ENCODE measurements around the gene STYK1.
"Not testable (repeated sequence)": the region's sequence is repeated elsewhere in the genome, so short reads cannot be mapped to it uniquely, and the experiment has no call there.

Gene STYK1

DNA sequence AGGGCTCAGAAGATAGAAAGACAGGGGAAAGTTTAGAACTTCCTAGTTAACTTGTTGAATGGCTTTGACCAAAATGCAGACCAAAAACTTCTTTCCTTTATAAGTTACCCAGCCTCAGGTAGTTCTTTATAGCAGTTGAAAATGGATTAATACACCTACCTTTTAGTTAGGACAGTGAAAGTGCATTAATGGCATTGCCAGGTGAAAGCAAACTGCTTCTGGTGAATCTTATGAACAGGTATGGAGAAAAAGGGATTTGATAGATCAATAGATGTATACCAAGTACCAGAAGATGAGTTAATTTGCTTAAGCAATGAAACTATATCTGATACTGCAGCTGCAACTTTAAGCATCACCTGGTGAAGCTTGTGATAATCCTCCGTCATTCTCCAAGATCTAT, 14.2 kb upstream of the STYK1 start:
- DNase-seq = no peak

DNA sequence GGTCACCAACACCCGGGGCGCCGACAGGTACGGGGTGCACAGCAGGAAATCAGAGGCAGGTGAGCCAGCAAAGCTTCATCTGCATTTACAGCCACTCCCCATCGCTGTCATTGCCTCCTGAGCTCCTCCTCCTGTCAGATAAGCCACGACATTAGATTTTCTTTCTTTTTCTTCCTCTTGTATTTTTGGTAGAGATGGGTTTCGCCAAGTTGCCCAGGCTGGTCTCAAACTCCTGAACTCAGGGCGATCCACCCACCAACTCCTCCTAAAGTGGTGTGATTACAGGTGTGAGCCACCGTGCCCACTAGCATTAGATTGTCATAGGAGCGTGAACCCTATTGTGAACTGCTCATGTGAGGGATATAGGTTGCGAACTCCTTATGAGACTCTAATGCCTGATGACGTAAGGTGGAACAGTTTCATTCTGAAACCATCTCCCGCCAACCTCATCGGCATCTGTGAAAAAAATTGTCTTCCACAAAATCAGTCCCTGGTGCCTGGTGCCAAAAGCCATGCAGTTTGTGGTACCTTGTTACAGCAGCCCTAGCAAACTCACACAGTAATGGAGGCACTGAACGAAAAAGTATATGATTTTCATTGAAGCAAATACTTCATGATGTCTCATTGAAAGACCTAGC, 1.5 kb downstream of the STYK1 start:
- DNase-seq = peak; percentile 21

DNA sequence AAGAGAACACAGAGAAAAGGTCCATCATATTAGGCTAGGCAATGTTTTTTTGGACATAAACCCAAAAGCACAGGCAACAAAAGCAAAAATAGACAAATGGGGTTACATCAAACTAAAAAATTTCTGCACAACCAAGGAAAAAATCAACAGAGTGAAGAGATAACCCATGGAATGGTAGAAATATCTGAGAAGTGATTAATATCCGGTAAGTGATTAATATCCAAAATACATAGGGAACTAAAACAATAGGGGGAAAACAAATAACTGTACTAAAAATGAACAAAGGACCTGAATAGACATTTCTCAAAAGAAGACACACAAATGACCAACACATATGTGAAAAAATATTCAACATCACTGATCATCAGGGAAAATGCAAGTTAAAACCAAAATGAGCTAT, 4.3 kb downstream of the STYK1 start:
- DNase-seq = no peak

DNA sequence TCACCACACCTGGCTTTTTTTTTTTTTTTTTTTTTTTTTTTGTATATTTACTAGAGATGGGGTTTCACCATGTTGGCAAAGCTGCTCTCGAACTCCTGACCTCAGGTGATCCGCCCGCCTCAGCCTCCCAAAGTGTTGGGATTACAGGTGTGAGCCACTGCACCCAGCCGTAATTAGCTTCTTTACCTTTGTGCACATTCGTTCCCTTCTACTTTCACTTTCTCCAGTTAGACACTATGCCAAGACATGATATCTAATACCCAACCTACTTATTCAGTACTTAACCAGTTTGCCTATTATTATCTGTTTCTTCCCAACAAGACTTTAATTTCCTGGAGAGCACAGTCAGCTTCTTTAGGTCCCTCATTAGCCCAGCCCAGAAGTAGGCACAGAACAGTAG, 5.3 kb downstream of the STYK1 start:
- DNase-seq = no peak

DNA sequence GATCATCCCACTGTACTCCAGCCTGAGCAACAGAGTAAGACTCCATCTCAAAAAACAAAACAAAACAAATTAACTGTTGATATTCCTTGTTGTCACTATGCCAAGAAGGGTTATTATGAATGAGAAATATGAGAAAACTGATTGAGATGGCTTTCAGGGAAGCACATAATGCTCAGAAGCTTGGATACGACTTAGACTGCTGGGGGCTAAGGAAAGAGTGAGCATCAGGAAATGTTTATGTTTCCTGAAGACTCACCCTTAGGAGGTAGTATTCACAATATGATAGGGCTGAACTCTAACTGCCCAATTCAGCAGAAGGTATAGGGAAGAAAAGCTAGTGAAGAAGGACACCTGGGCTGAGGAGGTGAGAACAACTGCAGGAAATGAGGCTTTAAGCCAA, 6.3 kb downstream of the STYK1 start:
- no peak for DNase-seq

DNA sequence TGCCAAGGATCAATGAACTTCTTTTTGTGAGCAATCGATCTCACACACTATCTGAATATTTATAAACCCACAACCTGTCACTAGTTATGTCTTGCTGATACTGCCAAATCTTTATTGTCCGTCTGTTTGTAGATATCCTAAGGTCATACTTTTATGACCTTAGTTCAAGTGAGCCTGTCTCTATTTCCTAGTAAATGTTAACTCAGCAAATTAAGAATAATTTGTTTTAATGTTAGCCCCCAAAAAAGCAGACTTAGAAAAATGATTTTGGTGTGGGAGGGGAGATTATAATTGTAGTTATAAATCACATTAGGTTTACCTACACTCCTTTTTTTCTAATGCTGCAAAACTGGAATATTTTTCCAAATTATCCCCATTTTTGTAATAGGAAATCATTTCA, 9.4 kb downstream of the STYK1 start:
- DNase-seq = no peak

DNA sequence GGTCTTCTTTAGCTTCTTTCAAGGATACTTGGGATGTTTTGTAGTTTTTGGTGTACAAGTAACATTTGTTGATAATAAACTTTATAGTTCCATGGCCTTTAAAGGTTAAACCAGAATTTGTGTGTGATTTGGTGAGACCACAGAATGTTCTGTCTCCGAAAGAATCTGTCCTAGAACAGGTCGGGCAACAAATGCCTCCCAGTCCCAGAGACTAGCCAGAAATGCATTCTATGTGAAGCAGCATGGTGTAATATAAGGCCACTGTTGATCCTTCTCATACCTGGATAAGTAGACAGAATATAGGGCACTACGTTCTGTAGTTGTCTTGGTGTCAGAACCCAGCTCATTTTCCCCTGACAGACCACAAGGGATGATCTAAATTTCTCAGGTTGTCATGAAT, 10.0 kb downstream of the STYK1 start:
- DNase-seq = no peak

DNA sequence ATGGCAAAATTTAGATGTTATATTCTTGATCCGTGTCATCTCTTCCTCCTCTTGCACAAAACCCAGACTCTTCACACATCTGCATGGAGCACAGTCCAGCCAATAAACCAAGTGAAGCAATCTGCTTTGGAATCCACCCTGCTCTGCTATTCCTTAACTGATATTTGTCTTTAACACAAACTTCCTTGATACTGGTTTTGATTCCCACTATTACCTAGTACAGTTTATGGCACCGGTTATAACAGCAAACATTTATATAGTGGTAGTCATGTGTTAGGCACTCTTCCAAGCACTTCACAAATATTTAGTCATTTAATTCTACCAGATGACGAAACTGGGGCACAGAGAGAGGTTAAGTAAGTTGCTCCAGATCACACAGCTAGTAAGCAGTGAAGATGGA, 12.5 kb downstream of the STYK1 start:
- DNase-seq = no peak

DNA sequence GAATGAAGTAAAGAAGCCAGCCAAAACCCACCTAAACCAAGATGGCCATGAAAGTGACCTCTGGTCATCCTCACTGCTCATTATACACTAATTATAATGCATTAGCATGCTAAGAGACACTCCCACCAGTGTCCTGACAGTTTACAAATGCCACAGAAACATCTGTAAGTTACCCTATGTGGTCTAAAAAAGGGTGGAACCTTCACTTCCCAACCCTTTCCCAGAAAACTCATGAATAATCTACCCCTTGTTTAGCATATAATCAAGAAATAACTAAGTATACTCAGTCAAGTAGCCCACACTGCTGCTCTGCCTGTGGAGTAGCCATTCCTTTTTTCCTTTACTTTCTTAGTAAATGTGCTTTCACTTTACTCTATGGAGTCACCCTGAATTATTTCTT, 19.8 kb downstream of the STYK1 start:
- no peak for DNase-seq

DNA sequence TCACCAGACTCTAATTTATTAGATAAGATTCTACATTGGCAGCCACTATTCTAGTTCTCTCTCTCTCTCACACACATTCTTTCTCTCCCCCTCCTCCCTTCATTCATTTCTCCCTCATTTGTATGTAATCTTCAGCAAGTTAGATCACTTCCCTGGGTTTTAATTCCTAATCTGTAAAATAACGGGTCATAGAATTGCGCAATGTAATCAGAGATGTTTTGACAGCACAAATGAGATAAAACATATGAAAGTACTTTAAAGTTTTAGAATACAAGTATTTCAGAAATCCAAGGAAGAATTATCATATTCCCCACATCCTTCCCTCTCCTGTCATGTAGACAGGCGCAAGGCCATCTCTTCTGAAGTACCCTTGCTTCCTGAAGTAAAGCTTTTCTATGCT, 21.7 kb downstream of the STYK1 start:
- DNase-seq = no peak

DNA sequence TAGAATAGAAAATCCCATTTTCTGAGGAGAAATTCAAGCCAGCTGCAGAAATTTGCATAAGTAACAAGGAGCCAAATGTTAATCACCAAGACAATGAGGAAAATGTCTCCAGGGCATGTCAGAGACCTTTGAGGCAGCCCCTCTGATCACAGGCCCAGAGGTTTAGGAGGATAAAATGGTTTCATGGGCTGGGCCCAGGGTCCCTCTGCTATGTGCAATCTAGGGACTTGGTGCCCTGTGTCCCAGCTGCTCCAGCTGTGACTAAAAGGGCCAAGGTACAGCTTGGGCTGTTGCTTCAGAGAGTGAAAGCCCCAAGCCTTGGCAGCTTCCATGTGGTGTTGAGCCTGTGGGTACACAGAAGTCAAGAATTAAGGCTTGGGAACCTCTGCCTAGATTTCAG, 27.3 kb downstream of the STYK1 start:
- not testable (repeated sequence) for DNase-seq

DNA sequence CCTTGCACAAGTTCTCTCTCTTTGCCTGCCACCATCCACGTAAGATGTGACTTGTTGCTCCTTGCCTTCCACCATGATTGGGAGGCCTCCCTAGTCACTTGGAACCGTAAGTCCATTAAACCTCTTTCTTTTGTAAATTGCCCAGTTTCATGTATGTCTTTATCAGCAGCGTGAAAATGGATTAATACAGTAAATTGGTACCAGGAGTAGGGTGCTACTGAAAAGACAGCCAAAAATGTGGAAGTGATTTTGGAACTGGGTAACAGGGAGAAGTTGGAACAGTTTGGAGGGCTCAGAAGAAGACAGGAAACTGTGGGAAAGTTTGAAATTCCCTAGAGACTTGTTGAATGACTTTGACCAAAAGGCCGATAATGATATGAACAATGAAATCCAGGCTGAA, 27.9 kb downstream of the STYK1 start:
- DNase-seq = no peak

DNA sequence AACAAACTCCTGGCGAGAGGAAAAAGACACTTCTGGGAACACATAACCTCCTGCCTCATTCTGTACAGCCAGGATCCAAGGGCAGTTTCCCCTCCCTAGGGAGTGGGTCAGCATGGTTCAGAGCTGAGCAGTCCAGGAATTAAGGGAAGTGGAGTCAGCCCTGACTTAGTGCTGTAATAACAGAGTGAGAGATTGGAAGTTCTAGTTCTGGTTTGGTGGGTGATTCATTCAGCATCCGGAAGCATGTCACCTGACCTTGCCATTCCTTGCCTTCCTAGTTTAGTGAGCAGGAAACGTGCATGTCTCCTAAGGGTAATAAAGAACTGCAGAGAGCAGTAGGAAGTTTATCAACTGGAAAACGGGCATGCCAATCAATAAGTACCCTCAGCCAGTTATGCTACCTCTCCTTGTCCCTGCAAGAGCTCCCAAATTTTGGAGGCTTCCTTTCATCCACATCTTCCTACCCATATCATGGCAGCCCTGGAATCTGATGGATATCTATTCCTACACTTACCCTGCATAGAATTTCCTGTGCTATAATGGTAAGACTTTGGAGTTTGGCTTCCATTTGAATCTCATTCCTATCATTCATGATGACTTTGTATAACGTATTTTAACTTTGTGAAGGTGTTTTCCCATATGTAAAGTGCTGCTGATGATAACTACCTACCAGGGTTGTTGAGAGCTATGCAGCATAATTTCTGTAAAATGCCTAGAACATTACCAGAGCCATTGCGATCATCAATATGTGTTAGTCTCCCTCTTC, 31.9 kb downstream of the STYK1 start:
- DNase-seq = no peak

DNA sequence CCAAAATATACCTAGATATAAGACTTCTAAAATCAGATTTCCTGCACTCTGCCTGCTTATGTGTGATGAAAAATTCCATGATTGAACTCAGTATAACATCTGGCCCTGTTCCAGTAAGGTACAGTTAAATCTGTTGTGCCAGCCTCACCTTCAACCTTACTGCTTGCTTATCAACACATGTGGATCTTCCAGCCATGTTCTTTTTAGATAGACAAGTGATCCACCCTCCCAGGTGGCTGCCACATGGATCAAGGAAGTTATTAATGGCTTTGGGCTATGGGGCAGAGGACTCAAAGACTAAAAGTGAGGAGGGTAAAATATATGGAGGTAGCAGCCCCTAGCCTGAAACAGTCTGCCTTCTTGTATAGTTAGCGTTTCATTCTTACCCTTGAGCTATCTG, 35.1 kb downstream of the STYK1 start:
- DNase-seq = no peak

DNA sequence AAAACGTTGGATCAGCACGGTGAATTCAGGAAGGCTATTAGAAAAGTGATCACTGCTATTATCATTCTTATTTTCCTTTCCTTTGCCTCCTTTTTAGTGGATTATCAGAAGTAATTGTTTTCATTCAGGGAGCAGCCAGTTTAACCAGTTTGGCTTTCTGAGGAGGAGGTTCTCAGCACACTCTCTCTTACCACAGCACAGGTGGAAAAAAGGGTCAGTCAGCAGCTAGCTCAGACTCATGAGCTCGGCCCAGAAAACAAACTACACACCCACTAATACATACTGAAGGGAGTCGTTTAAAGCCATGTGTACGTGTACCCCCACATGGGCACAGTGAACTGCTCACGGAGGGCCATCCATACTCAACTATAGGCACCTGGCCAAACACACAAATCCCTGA, 37.2 kb downstream of the STYK1 start:
- DNase-seq = no peak

DNA sequence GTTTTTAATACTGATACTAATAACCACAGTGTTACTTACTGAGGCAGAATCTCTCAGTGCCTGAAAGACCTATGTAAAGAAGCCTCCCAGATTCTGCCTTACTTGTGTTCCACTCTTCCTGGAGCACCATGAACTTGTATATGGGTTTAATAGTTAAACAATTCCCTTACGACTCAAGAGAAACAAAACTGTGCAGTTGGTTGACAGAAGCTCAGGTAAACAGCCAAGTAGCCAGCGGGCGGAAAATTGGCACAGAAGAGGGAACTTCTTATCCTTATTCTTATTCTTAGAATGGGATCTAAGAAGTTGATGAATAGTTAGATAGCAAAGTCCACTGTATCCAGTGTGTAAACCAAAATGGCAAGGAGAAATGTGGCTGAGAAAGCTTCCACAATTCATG, 37.7 kb downstream of the STYK1 start:
- no peak for DNase-seq

DNA sequence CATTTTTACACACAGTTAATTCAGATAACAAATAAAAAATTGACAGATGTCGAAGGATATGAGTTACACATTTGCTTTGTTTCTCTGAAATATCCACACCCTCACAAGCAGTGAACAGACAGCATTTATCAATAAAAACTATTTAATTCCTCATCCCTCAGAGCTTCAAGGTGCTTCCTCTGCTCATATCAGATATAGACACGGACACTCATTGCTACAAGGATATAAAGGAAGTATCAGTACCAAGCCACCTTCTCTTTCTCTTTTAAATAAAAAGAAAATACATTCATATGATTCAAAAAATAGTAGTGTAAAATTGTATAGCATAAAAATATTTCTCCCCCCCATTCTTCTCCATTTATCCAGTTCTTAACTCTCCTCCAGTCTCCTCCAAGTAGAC, 38.5 kb downstream of the STYK1 start:
- no peak for DNase-seq

DNA sequence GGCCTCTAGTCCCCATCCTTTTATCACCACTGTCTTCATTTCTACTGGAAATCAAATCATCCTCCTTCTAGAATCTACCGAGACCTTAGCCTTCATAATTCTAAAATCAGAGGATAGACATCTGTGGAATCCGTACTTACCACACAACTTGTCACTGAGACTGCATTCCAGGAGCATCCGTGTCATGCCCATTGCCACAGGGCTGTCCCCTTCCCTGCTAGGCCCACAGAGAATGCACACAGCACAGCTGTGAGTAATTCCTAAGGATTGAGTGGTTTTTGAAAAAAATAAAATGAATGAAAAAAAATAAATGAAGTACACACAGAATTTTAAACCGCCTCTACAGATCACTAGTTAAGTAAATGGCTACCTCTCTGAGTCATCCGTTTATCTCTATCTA, 39.4 kb downstream of the STYK1 start:
- DNase-seq = no peak

DNA sequence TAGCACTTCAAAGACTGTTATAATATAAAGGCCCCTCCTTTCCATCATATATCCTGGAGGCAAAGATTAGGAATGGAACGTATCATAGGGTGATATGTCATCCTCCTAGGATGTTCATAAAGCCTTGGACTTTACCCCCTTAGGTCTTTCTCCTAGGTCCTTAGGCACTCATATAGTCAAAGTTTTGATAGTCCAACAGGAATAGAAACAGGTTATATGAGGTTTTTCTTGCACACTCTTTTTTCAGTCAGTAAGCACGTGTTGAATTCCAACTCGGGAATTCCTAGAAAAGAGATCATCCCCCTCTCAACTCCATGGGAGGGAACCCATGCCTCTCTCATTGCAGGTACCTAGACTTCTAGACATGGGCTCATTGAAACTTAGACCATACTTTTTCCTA, 40.3 kb downstream of the STYK1 start:
- DNase-seq = no peak

DNA sequence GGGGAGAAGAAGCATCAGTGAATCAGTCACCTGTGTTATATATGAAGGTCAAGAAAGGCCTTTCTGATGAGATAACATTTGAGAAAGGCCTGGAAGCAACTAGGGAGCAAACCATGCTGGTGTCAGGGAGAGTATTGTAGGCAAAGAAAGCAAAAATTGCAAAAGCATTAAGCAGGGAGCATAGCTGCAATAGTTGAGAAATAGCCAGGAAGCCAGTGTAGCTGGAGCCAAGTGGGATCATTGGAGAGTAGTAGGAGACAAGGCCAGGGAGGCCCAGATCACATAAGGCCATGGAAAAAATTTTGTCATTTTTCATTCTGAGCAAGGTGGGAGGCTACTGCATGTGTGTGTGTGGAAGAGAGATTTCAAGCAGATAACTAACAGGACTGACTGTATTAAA, 41.6 kb downstream of the STYK1 start:
- DNase-seq = no peak

DNA sequence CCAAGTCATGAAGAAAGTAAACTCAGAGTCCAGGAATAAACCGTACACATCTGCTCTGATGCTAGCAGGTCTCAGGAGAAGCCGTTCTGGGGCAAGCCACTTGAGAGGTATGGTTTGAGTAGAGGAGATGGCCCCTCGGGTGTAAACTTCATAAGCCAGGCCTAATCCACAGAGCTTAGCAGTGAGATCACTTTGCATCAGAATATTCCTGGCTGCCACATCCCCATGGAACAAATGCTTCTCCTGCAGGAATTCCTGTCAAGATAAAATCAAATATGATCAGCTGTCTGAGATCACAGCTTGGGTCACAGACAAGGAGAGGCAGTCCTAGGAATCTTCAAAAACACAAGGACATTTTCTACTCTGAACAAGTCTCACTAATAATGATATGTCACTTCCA, 49.2 kb downstream of the STYK1 start:
- DNase-seq = no peak

DNA sequence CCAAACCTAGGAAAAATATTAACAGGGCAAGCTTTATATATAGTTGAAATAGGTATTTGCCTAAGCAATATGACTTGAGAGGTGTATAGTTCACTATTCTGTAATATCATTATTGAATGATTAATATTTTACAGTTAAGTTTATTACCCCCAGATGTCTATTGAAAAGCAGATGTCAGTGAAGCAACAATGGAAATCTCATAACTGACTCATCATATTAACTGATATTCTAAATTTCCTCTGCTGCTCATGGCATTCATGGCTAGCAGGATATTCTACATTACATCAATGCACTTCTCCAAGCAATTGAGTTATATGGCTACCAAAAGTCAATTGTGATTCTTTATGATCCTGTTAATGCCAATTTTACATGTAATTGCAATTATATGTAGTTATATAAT, 50.7 kb downstream of the STYK1 start:
- no peak for DNase-seq

DNA sequence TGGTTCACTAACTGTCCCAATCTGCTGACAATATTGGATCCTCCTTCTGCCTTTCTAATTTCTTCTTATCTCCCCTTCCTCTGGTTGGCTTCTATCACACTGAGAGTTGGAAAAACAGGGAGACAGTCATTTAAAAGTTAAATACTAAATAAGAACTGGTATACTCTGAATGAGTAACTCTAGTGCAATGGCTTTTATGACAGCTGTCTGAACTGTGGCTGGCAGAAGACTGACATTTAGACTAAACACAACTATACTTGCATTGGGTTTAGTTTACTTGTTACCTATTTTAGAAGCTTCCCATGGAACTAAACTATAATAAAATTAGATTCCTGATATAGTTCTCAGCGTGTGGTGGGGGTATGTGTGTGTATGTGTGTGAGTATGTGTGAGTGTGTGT, 52.6 kb downstream of the STYK1 start:
- no peak for DNase-seq

DNA sequence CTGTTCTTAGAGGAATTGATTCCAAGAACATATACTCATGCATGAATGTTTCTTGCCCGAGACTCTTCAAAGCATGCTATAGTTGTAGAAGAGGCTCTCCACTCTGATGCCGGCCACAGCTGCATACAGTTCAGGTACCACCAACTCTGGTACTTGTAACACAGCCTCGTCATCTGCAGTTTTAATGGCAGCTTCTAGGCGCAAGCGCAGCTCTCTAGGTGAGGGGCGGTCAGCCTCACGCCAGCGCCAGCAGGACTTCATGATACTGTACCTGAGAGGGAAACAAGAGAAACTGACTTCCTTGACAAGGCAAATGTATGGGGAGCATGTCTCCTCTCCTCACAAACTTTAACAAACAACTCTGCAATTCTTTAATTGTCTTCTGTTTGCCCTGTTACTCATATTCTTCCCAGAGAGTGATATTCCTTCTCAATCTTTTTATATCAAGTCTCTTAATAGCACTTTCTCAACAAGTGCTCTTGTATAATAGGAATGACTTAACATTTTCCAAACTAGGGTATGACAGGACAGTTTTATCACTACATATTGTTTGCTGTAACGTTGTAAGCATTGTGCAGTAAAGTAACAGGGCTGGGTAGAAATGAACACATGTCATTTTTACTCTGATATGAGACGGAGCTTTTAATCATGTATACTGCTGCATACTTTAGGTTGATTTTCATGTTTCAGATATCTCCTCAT, 53.6 kb downstream of the STYK1 start:
- no peak for DNase-seq

All from activated T-cell treated with anti-CD3 and anti-CD28 coated beads, Interleukin-2, amount 50 U/mL, for 1 hour (primary cell).